Pons (tissue), 1 donor: ENCODE data around the gene CRB1.

Experiments used
- DNase-seq: peaks from one replicate; pipeline ENCODE4 v3.0.0-alpha.2; 2016; ENCODE audit warnings: low spot score

Gene CRB1

GRCh38 chr1:197303463-197303862 is 35.4 kb downstream of the CRB1 start:
- DNase-seq: no peak

GRCh38 chr1:197304638-197305200 is 36.7 kb downstream of the CRB1 start:
- peak; percentile 67 for DNase-seq

GRCh38 chr1:197305925-197306324 is 37.9 kb downstream of the CRB1 start:
- no peak for DNase-seq

GRCh38 chr1:197306381-197307062 is 38.5 kb downstream of the CRB1 start:
- peak; percentile 25 for DNase-seq

- DNase-seq: no peak
Measured at GRCh38 chr1:197307136-197307535, 39.1 kb downstream of the CRB1 start.

GRCh38 chr1:197307551-197307950 is 39.5 kb downstream of the CRB1 start:
- no peak for DNase-seq

- DNase-seq: no peak
Measured at GRCh38 chr1:197311081-197311480, 43.0 kb downstream of the CRB1 start.

GRCh38 chr1:197312163-197312562 is 44.1 kb downstream of the CRB1 start:
- DNase-seq: no peak

GRCh38 chr1:197313713-197314112 is 45.7 kb downstream of the CRB1 start:
- DNase-seq: no peak

- DNase-seq: peak; percentile 88
Measured at GRCh38 chr1:197314682-197315081, 46.6 kb downstream of the CRB1 start.

- DNase-seq: no peak
Measured at GRCh38 chr1:197319631-197320030, 51.6 kb downstream of the CRB1 start.

GRCh38 chr1:197320991-197321531 is 53.0 kb downstream of the CRB1 start:
- peak; percentile 45 for DNase-seq

GRCh38 chr1:197321811-197322210 is 53.8 kb downstream of the CRB1 start:
- DNase-seq: no peak

- peak; percentile 18 for DNase-seq
Measured at GRCh38 chr1:197327776-197328364, 59.8 kb downstream of the CRB1 start.

GRCh38 chr1:197330213-197330612 is 62.2 kb downstream of the CRB1 start:
- DNase-seq: no peak

- no peak for DNase-seq
Measured at GRCh38 chr1:197331565-197331964, 63.5 kb downstream of the CRB1 start.

GRCh38 chr1:197333041-197333440 is 65.0 kb downstream of the CRB1 start:
- DNase-seq: no peak

- no peak for DNase-seq
Measured at GRCh38 chr1:197336571-197336970, 68.5 kb downstream of the CRB1 start.

- no peak for DNase-seq
Measured at GRCh38 chr1:197339106-197340060, 71.3 kb downstream of the CRB1 start.

- no peak for DNase-seq
Measured at GRCh38 chr1:197341626-197342025, 73.6 kb downstream of the CRB1 start.

- DNase-seq: no peak
Measured at GRCh38 chr1:197342044-197342565, 74.1 kb downstream of the CRB1 start.

- DNase-seq: no peak
Measured at GRCh38 chr1:197342669-197343068, 74.6 kb downstream of the CRB1 start.
